ENCODE data around the gene WNK2.

The WNK2 gene

GRCh38 chr9:93252781-93253530, 69.0 kb downstream of the WNK2 start:
- peak in 1 of 2 donors; percentile 1 for DNase-seq (ENCODE audit: low read depth in 1 of 2, low spot score in 1 of 2)

DNA sequence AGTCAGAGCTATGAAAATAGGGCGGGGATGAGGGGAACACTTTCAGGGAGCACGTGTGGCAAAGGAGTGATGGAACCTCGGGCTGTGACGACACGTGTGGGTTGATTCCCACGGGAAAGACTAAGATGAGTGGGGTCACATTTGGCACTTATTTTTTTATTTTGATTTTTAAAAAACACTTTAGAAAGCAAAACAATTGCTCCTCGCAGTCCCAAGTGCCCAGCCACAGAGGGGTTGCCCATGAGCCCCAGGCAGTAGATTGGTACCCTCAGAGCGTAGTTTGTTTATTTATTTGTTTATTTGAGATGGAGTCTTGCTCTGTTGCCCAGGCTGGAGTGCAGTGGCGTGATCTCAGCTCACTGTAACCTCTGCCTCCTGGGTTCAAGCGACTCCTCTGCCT, 69.7 kb downstream of the WNK2 start:
- no peak for DNase-seq (ENCODE audit: low read depth in 1 of 2, low spot score in 1 of 2)

DNA sequence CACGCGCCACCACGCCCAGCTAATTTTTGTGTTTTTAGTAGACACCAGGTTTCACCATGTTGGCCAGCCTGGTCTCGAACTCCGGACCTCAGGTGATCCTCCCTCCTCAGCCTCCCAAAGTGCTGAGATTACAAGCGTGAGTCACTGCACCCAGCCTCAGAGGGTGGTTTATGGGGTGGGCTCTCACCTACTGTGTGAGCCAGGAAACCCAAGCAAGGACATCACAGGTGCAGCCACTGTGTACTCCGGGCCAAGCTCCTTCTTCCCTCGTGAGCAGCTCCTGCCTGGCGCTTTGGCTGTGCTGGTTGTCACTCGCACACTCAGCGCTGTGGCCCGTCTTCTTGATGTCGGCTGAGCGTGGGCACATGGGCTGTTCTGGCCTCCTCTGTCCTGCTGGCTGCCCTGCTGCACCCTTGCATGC, 70.1 kb downstream of the WNK2 start:
- DNase-seq (ENCODE audit: low read depth in 1 of 2, low spot score in 1 of 2), result peak in 1 of 2 donors; percentile 2

DNA sequence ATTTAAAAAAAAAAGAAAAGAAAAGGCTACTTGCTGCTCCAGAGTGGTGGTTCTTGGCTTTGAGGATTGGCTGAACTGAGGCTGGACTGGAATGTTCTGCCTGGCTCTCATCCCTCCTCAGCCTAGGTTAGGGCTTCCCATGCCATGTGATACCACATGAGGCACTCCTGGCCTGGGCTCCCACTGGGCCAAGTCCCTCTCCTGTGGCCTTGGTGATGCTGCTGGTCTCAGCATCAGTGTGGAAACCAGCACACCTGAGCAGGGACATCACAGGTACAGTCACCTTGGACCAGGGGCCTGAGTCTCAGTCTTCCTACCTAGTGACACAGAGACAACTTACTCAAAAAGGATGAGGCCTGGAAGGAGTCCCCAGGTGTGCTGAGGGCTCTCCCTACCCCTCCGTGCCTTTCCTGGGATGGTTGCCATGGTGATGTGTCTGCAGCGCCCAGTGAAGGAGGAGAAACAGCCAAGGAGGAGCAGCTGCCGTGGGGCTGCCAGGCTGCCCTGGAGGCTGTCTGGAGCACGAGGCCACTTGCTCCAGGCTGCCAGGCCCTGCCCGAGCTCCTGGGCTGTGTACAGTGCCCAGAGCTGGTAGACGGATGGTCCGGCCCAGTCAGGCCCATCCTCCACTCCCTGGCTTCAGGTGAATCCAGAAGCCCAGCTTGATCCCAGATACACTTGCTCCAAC, 71.0 kb downstream of the WNK2 start:
- DNase-seq (ENCODE audit: low read depth in 1 of 2, low spot score in 1 of 2), result no peak

DNA sequence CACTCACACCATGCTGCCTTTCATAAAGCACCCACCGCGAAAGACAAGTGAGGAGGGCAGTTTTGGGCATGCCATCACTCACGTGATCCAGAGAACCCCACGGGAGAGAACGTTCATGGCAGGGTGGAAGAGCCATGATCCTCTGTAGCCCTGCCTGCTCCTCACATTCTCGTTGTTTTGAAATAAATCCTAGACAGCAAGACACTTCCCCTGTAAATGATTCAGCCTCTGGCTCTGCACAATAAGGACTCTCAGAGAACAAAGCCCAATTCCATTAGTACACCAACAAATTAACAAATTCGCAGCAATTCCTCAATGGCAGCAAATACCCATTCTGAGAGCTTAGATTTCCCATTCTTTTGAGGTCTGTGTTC, 71.5 kb downstream of the WNK2 start:
- DNase-seq (ENCODE audit: low read depth in 1 of 2, low spot score in 1 of 2), result no peak

DNA sequence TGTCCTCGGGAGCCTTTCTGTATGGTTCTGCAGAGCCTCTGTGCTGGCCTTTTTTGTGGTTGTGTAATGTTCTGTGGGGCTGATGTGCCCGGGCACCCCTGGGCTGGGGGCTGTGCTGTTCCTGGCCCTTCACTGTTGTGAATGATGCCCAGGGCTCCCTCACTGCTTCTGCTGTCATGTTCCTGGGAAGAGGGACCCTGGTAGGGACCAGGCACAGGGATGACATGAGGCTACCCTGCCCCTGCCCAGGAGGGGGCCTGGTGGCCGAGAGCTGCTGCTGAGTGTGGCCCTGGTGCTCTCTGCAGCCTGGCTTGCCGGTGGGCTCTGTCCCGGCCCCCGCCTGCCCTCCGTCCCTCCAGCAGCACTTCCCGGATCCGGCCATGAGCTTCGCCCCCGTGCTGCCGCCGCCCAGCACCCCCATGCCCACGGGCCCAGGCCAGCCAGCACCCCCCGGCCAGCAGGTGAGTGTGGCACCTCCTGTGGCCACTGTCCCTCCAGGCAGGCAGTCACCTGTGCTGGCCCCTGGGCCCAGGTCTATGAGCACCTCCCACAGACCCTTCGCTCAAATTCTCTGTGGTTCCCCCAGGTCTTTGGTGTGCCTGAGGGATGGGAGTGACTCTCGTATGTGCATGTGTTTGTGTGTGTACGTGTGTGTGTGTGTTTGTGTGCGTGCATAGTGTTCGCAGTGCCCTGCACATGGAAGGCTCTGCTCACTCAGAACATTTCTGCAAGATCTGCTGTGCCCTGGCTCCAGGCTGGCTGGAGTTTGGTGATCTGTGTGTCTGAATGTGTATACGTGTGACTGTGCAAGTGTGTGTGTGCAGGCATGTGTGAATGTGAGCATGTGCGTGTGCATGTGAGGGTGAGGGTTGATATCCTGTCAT, 72.3 kb downstream of the WNK2 start:
- DNase-seq (ENCODE audit: low read depth in 1 of 2, low spot score in 1 of 2), result no peak

DNA sequence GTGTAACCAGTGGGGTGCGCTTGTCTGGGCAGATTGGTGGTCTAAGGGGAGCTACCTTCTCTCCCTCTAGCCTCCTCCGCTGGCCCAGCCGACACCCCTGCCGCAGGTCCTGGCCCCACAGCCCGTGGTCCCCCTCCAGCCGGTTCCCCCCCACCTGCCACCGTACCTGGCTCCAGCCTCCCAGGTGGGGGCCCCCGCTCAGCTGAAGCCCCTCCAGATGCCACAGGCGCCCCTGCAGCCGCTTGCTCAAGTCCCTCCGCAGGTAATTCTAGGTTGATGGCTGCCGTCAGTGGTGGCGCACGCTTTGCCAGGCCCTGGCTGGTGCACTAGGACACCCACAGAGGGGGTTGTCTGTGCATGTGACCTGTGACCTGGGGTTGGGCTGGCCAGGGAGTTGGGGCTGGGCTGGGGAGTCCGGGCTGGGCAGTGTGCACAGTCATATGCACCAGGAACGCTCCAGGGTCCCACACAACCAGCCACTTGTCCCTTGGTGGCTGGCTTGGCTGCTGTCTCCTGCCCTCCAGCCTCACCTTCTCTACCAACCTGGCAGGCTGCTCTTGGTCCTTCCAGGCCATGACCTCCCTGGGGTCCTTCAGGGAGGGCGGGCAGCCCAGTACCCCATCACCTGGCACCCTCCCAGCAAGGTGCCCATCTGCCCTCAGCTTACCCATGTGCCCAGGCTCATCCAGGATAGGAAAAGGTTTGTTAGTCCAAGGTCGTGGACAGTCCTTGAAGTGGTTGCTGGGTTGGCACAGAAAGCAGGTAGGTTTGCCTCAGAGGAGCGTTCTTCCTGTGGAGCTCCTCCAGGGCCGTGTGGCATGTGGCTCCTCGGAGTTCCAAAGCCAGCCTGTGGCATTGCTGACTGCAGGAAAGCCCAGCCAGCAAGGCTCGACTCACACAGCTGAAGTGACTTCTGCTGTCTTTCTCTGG, 73.2 kb downstream of the WNK2 start:
- no peak for DNase-seq (ENCODE audit: low read depth in 1 of 2, low spot score in 1 of 2)

DNA sequence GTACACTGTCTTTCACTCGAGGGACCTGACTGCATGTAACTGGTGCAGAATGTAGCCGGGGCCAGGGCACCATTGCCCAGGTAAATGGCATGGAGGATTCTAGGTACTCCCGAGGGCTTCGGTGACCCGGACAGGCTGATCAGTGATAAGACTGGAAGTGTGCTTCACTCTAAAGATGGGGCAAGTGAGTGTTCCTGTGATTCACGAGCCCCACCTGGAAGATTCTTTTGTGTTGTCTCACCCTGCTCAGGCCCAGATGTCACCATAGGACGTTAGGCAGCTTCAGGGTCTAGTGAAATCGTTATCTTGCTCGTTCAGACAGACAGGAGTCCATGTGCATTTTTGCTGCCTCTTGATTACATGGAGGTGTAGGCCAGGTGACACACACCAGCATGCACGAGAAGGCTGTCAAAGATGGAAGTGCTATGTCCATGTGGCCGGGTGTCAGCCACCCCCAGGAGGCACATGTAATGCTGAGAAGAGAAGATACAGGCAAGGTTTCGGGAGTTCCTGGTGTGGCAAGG, 73.9 kb downstream of the WNK2 start:
- DNase-seq (ENCODE audit: low read depth in 1 of 2, low spot score in 1 of 2), result no peak

- no peak for DNase-seq (ENCODE audit: low read depth in 1 of 2, low spot score in 1 of 2)
Measured at GRCh38 chr9:93258419-93258817, 74.5 kb downstream of the WNK2 start.

GRCh38 chr9:93258818-93259489, 75.0 kb downstream of the WNK2 start:
- no peak for DNase-seq (ENCODE audit: low read depth in 1 of 2, low spot score in 1 of 2)

DNA sequence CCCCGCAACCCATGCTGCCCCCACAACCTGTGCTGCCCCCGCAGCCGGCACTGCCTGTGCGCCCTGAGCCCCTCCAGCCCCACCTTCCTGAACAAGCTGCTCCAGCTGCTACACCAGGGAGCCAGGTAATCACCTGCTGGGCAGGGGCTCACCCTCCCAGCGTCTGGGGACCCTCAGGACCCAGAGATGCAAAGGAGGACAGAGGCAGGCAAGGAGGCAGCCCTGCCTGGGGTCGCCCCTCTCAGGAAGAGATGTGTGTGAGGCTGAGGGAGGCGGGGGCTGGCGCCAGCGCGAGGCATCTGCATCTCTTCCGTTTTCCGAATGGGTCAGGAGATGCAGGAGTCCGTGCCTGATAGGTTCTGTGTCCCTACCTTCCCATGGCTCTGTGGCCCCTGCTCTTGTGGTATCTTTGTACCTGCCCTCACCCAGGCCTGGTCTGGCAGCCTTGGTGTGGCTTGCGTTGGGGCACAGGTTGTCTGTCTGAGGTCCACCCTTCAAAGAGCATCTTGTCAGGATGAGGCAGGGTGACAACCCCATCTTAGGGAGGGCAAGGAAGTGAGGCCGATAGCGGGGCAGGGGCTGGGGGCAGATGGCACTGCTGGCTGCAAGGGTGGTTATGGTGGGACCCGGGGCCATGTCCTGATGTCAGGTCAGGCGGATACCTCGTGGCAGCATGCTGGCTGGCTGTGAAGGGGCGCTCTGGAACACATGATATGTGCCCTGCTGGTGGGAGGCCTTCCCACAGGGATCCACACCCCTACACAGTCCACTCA, 75.7 kb downstream of the WNK2 start:
- no peak for DNase-seq (ENCODE audit: low read depth in 1 of 2, low spot score in 1 of 2)

- DNase-seq (ENCODE audit: low read depth in 1 of 2, low spot score in 1 of 2), result no peak
Measured at GRCh38 chr9:93260263-93261066, 76.5 kb downstream of the WNK2 start.

- DNase-seq (ENCODE audit: low read depth in 1 of 2, low spot score in 1 of 2), result no peak
Measured at GRCh38 chr9:93261281-93261680, 77.3 kb downstream of the WNK2 start.

- DNase-seq (ENCODE audit: low read depth in 1 of 2, low spot score in 1 of 2), result no peak
Measured at GRCh38 chr9:93261735-93262523, 78.0 kb downstream of the WNK2 start.

GRCh38 chr9:93262537-93263310, 78.8 kb downstream of the WNK2 start:
- no peak for DNase-seq (ENCODE audit: low read depth in 1 of 2, low spot score in 1 of 2)

DNA sequence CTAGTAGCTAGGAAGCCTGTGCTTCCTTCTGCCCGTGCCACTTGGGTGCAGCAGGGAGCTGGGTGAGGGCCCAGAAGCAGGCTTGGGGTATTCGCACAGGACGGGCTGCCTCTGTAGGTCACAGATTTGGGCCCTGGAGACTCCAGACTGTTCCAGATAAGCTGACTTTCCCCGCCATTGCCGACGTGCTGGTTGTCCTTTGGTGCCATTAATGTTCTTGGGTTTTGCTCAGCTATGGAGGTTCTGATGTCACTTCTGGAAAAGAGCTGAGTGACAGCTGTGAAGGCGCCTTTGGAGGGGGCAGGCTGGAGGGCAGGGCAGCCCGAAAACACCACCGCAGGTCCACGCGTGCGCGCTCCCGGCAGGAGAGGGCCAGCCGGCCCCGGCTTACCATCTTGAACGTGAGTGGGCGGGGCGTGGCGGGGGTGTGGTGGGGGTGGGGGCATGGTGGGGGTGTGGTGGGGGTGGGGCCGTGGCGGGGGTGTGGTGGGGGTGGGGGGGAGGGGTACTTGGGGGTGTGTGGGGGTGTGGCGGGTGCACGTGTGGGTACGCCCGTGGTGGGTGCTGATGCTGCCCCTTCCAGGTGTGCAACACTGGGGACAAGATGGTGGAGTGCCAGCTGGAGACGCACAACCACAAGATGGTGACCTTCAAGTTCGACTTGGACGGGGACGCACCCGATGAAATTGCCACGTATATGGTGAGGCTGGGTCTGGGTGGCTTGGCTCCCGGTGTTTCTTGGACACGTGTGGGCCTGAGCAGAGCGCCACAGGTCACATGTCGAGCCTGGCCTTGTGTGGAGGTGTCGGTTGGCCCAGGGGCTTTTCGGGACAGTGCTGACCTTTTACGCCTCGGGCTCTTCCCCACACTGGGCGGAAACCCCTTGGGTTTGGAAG, 79.6 kb downstream of the WNK2 start:
- no peak for DNase-seq (ENCODE audit: low read depth in 1 of 2, low spot score in 1 of 2)

All from activated T-helper 1 cell treated with anti-CD3 and anti-CD28 coated beads, Interleukin-2, amount 50 U/mL, for 16 hours (primary cell).